Brain pericyte (primary cell): ENCODE measurements around the gene KRCC1.

Experiments used
- DNase-seq: peaks from one replicate; pipeline ENCODE4 v3.0.0-alpha.2; 2012; ENCODE audit warnings: low read depth, low spot score

Gene KRCC1

GRCh38 chr2:88055371-88056128 is at the start of gene KRCC1:
Gene KRCC1 (minus strand): TSS chr2:88055783. CDS start chr2:88028563, 27,220 bp downstream.
- DNase-seq = peak; percentile 91

GRCh38 chr2:88100489-88100858 is 44.9 kb upstream of the KRCC1 start:
- no peak for DNase-seq

GRCh38 chr2:88099798-88100488 is 44.4 kb upstream of the KRCC1 start:
- DNase-seq = no peak

GRCh38 chr2:88098558-88098900 is 42.9 kb upstream of the KRCC1 start:
- DNase-seq = no peak

DNA sequence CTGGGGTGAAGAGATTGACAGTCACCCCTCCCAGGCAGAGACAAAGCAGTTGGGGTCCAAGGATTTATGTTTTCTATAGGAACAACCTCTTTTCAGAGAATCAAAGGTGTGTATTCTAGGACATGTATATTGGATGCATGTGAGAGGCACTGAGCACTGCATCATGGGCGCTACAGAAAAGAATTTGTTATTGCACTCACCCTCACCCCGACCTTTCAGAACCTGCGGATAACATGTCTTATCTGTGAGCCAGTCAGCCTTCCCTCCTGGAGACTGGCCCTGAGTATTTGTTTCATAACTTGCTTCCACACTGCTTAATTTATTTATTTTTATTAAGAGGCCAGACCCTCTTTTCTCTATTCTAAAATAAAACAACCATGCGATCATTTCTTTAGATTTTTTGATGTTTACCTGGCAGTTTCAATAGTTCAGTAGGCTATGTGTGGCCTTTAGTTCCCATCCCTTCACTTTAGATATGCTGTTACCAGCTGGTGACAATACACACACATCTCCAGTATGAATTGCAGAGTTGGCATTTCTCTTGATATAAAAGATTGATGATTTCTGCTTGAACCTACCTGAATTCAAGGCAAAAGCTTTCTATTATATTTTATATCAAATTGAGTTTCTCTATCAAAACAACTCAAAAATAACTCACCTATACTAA is 42.4 kb upstream of the KRCC1 start:
- DNase-seq = no peak

GRCh38 chr2:88097192-88097591 is 41.6 kb upstream of the KRCC1 start:
- DNase-seq = no peak

- no peak for DNase-seq
These were observed 41.1 kb upstream of the KRCC1 start for GRCh38 chr2:88096708-88097107.

DNA sequence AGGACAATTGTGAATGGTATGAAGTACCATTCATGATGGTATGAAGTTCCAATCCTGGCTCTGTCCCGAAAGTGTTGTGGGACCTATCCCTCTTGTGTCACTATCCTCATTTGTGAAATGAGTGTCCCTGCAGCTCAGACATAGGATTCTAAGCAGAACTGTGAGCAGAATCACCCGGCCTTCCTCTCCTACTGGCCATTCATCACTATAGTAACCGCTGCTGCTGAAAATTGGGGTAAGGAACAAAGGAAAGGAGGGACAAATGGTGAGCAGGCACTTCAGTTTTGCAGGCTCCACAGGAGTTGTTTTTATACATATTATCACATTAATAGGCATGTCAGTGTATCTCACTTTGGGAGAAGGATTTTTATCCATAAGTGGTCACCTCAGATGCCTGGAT is 39.4 kb upstream of the KRCC1 start:
- no peak for DNase-seq

GRCh38 chr2:88092773-88093172 is 37.2 kb upstream of the KRCC1 start:
- no peak for DNase-seq

GRCh38 chr2:88091943-88092342 is 36.4 kb upstream of the KRCC1 start:
- DNase-seq = no peak

GRCh38 chr2:88090446-88091283 is 35.1 kb upstream of the KRCC1 start:
- no peak for DNase-seq

GRCh38 chr2:88088999-88089398 is 33.4 kb upstream of the KRCC1 start:
- DNase-seq = no peak

DNA sequence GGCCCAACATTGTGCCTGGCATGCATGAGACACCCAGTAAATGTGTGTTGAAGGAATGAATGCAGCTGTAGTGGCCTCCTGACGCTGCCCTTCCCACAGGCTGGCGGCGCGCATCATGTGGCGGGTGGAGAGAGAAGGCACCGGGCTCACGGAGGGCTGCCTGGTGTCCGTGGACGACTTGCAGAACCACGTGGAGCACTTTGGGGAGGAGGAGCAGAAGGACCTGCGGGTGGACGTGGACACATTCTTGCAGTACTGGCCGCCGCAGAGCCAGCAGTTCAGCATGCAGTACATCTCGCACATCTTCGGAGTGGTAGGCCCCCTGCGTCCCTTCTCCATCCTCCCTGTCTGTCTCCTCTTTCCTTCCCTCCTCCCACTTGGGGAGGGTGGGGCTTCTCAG is 32.2 kb upstream of the KRCC1 start:
- DNase-seq = no peak

DNA sequence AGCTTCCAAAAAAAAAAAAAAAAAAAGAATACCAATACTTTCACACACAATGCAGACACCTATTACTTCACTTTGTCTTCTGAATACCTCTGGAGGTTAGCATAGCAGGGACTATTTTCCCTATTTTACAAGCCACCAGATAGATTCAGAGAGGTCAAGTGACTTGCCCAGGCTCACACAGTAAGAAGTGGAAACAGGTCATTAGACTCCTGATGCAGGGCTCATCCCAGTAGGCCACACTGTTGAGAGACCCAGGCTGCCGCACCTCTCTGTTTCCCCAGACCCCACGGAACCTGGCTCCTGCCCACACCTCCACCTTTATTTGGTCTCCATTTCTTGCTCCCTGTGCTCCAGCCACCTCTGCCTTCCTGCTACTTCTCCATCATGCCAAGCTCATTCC is 31.5 kb upstream of the KRCC1 start:
- DNase-seq = no peak

DNA sequence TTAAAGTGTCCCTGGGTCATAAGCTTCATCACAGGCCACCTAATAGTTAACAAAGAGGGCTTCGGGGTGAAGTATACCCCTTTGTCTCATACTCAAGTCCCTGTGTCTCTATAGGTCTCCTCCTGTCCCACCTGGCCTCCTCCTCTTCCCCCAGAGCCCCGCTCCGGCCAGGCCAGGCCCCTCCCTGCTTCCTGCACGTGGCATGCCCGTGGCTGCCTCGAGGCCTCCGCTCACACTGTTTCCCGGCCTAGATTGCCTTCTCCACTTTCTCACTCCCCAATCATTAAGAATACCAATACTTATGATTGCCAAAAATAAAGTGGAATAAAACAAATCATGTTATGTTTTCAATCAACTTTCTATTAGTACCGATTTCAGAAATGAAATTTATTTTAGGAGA is 30.8 kb upstream of the KRCC1 start:
- no peak for DNase-seq

GRCh38 chr2:88085602-88086001 is 30.0 kb upstream of the KRCC1 start:
- DNase-seq = no peak

GRCh38 chr2:88085099-88085498 is 29.5 kb upstream of the KRCC1 start:
- DNase-seq = no peak

GRCh38 chr2:88082781-88083180 is 27.2 kb upstream of the KRCC1 start:
- no peak for DNase-seq

DNA sequence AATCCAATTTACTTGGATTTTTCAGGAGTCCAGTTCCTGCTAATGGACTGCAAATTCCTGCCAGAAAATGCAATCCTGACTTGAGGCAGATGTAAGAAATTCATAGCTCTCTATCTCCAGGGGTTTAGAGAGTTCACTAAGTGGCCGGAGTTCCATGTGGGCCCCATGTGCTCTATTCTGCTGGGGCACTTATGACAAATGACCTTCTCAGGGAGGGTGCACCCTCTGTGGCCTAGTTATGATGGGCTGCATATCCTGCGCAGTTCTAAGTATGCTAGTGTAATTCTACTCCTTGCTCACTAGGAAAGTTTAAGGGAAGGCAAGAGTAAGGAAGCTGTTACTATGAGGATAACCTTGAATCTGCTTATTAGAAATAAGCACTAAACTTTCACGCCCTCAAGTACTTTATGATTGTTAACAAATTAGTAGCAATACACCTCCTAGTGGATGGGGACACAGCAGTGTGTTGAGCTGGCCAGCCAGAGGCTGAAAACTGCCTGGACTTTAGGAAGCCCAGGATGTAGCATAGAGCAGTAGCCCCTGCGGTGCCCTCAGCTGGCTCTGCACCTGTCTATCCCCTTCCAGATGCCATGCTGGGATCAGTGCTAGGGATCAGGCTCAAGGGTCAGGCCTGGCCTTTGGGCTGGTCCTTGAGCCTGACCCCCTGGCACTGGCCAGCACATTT is 26.5 kb upstream of the KRCC1 start:
- no peak for DNase-seq

GRCh38 chr2:88080545-88080944 is 25.0 kb upstream of the KRCC1 start:
- DNase-seq = no peak

DNA sequence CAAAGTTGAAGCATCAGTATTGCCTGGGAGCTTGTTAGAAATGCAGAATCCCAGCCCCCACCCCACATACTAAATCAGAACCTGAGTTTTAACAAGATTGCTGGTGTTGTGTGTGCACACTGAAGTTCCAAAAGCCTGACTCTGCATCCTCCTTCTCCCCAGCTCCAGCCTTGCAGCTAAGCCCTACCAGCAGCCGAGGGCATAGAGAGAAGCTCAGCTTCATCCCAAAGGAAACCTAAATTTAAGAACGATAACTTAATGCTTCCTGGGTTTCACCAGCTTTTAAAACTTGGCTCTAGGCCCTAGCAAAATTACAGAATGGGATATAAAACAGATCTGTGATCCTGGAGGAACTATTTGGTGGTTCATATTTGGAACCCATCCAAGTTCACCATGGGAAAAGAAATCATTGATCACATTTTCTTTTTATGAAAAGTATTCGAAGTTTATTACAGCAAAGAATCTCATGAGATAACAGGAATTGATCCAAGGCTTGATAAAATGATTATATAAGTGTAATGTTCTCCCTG is 23.1 kb upstream of the KRCC1 start:
- DNase-seq = no peak
